Islet of Langerhans (tissue), 1 donor: ENCODE results near the gene SHC4.
"Not testable (repeated sequence)": the region's sequence is repeated elsewhere in the genome, so short reads cannot be mapped to it uniquely, and the experiment has no call there.

ENCODE experiments used
- FAIRE-seq: peaks from one replicate; lab custom pipeline; 2011; peaks lifted over from hg19 to GRCh38; lab: Jason Lieb, UNC

SHC4 gene

GRCh38 chr15:48924528-48925393 lies 39.0 kb downstream of the SHC4 start:
- FAIRE-seq = no peak

- no peak for FAIRE-seq
These were observed 41.7 kb downstream of the SHC4 start for GRCh38 chr15:48922046-48922445.

GRCh38 chr15:48916721-48917120 lies 47.0 kb downstream of the SHC4 start:
- FAIRE-seq = no peak

GRCh38 chr15:48915861-48916260 lies 47.9 kb downstream of the SHC4 start:
- FAIRE-seq = no peak

- FAIRE-seq = no peak
These were observed 49.0 kb downstream of the SHC4 start for GRCh38 chr15:48914717-48915116.

- no peak for FAIRE-seq
These were observed 50.6 kb downstream of the SHC4 start for GRCh38 chr15:48913141-48913540.

GRCh38 chr15:48910554-48910953 lies 53.2 kb downstream of the SHC4 start:
- not testable (repeated sequence) for FAIRE-seq

GRCh38 chr15:48909313-48909712 lies 54.4 kb downstream of the SHC4 start:
- FAIRE-seq = not testable (repeated sequence)

GRCh38 chr15:48905847-48906246 lies 57.9 kb downstream of the SHC4 start:
- FAIRE-seq = no peak

- FAIRE-seq = no peak
These were observed 58.5 kb downstream of the SHC4 start for GRCh38 chr15:48905216-48905615.

GRCh38 chr15:48904758-48905157 lies 59.0 kb downstream of the SHC4 start:
- no peak for FAIRE-seq

GRCh38 chr15:48899793-48900192 lies 63.9 kb downstream of the SHC4 start:
- no peak for FAIRE-seq

- FAIRE-seq = no peak
These were observed 65.3 kb downstream of the SHC4 start for GRCh38 chr15:48898446-48898845.

- FAIRE-seq = no peak
These were observed 65.7 kb downstream of the SHC4 start for GRCh38 chr15:48898032-48898431.

GRCh38 chr15:48896869-48897814 lies 66.6 kb downstream of the SHC4 start:
- FAIRE-seq = no peak

- FAIRE-seq = no peak
These were observed 70.4 kb downstream of the SHC4 start for GRCh38 chr15:48893311-48893710.

GRCh38 chr15:48891232-48891765 lies 72.4 kb downstream of the SHC4 start:
- FAIRE-seq = no peak

- FAIRE-seq = no peak
These were observed 73.2 kb downstream of the SHC4 start for GRCh38 chr15:48890375-48890972.

GRCh38 chr15:48889925-48890324 lies 73.8 kb downstream of the SHC4 start:
- FAIRE-seq = no peak

GRCh38 chr15:48888836-48889235 lies 74.9 kb downstream of the SHC4 start:
- no peak for FAIRE-seq

- no peak for FAIRE-seq
These were observed 75.5 kb downstream of the SHC4 start for GRCh38 chr15:48888191-48888590.

GRCh38 chr15:48887144-48887543 lies 76.6 kb downstream of the SHC4 start:
- no peak for FAIRE-seq
